A549 (cell line): ENCODE results near the gene GMDS. TPM values are rescaled to one million over a fixed set of nuclear protein-coding genes. Genes with fewer than 3 reads are reported as not detected.

ENCODE experiments used
- ATAC-seq, 2 experiments: fragments of 200-7000 bp in 1 of 2; fragments of >200 bp in 1 of 2; cut with Nextera tagmentation in 1 of 2; cut with Tn5 transposase in 1 of 2; 3 replicates each; pipeline versions ENCODE4 v1.8.0 to v1.9.1; 2018 to 2020; ENCODE audit warnings: mild to moderate bottlenecking in 1 of 2, moderate library complexity in 1 of 2
- CTCF ChIA-PET: fragments of 300-600 bp; sonication (Branson Sonifier 250); formaldehyde crosslinking; extraction: SDS; loops from one replicate; lab custom pipeline; 2021; ENCODE audit warnings: antibody characterized with exemption, inconsistent platforms; lab: Yijun Ruan, JAX
- POLR2A ChIA-PET: fragments of 350-600 bp; formaldehyde crosslinking; extraction: SDS; loops from one replicate; lab custom pipeline; 2021; ENCODE audit warnings: antibody characterized with exemption, inconsistent platforms; lab: Yijun Ruan, JAX
- DNase-seq, 2 experiments: peaks; one replicate each; pipeline versions ENCODE4 v3.0.0 to v3.0.0-alpha.2; 2011 to 2016; ENCODE audit warnings: low read depth in 1 of 2, low spot score in 1 of 2
- FAIRE-seq: peaks from 2 replicates; lab custom pipeline; 2011; peaks lifted over from hg19 to GRCh38; lab: Jason Lieb, UNC
- H3K27ac ChIP-seq, 2 experiments: fragments of >200 bp; sonication (Bioruptor Twin); formaldehyde crosslinking; 3 replicates each; pipeline ENCODE4 v1.5.1; 2016 to 2017
- H3K4me1 ChIP-seq: fragments of >200 bp; sonication (Bioruptor Twin); formaldehyde crosslinking; 3 replicates; pipeline ENCODE4 v1.6.1; 2016
- H3K4me2 ChIP-seq: fragments of >200 bp; sonication (Bioruptor Twin); formaldehyde crosslinking; 3 replicates; pipeline ENCODE4 v1.6.1; 2016
- H3K4me3 ChIP-seq: fragments of >200 bp; sonication (Bioruptor Twin); formaldehyde crosslinking; 3 replicates; pipeline ENCODE4 v1.5.1; 2016
- H3K9me3 ChIP-seq: fragments of >200 bp; sonication (Bioruptor Twin); formaldehyde crosslinking; 3 replicates; pipeline ENCODE4 v1.6.1; 2016
- CBX8 ChIP-seq: fragments of 200-600 bp; sonication (generic); IDR thresholded peaks from 2 replicates; pipeline ENCODE4 v1.6.1; 2016
- CEBPB ChIP-seq, 2 experiments: fragments of >200 bp in 1 of 2; sonication (Bioruptor Twin) in 1 of 2; formaldehyde crosslinking in 1 of 2; IDR thresholded peaks; 2 replicates each; pipeline ENCODE4 v1.6.1; 2012 to 2016
- CHD2 ChIP-seq: fragments of 150-350 bp; IDR thresholded peaks from 2 replicates; pipeline ENCODE4 v1.6.1; 2014; ENCODE audit warnings: low read length; ENCODE audit not compliant: partially characterized antibody
- FOSB ChIP-seq: fragments of 250-450 bp; sonication (Bioruptor Pico); IDR thresholded peaks from 2 replicates; pipeline ENCODE4 v1.5.0; 2020; ENCODE audit warnings: mild to moderate bottlenecking, moderate library complexity
- FOXS1 ChIP-seq: fragments of 250-450 bp; sonication (Bioruptor Pico); IDR thresholded peaks from 2 replicates; pipeline ENCODE4 v1.5.0; 2020; ENCODE audit warnings: mild to moderate bottlenecking, moderate library complexity
- HEYL ChIP-seq: fragments of 250-450 bp; sonication (Bioruptor Pico); IDR thresholded peaks from 2 replicates; pipeline ENCODE4 v1.8.0; 2021; ENCODE audit warnings: mild to moderate bottlenecking, moderate library complexity
- HOXB5 ChIP-seq: fragments of 250-450 bp; sonication (Bioruptor Pico); IDR thresholded peaks from 2 replicates; pipeline ENCODE4 v1.5.0; 2020; ENCODE audit warnings: mild to moderate bottlenecking, moderate library complexity
- JUN ChIP-seq, 2 experiments: fragments of >200 bp; sonication (Bioruptor Twin); formaldehyde crosslinking; IDR thresholded peaks; 2 replicates in 1 of 2; 3 replicates in 1 of 2; pipeline ENCODE4 v1.6.1; 2016 to 2017
- KDM1A ChIP-seq: fragments of 200-600 bp; sonication (generic); IDR thresholded peaks from 2 replicates; pipeline ENCODE4 v1.6.1; 2016; ENCODE audit warnings: low read depth, mild to moderate bottlenecking
- KDM5A ChIP-seq: fragments of 200-600 bp; sonication (generic); IDR thresholded peaks from 2 replicates; pipeline ENCODE4 v1.6.1; 2016; ENCODE audit warnings: antibody characterized with exemption, mild to moderate bottlenecking
- MAZ ChIP-seq: fragments of 150-350 bp; IDR thresholded peaks from 2 replicates; pipeline ENCODE4 v1.6.1; 2014; ENCODE audit warnings: antibody characterized with exemption, low read depth, low read length, borderline replicate concordance
- MYC ChIP-seq: IDR thresholded peaks from 2 replicates; pipeline ENCODE4 v1.6.1; 2012; ENCODE audit warnings: mild to moderate bottlenecking, inconsistent platforms, low read length, improper control_type of control experiment, borderline replicate concordance
- NPAS2 ChIP-seq: fragments of 250-450 bp; sonication (Bioruptor Pico); IDR thresholded peaks from 2 replicates; pipeline ENCODE4 v1.8.0; 2022; ENCODE audit warnings: mild to moderate bottlenecking, moderate library complexity, borderline replicate concordance
- NR3C1 ChIP-seq: fragments of >200 bp; sonication (Bioruptor Twin); formaldehyde crosslinking; IDR thresholded peaks from 3 replicates; pipeline ENCODE4 v1.6.1; 2017
- POLR2A ChIP-seq: IDR thresholded peaks from 2 replicates; pipeline ENCODE4 v1.6.1; 2012; ENCODE audit warnings: mild to moderate bottlenecking, low read length
- TFCP2L1 ChIP-seq: fragments of 250-450 bp; sonication (Bioruptor Pico); IDR thresholded peaks from 2 replicates; pipeline ENCODE4 v1.5.0; 2021; ENCODE audit warnings: mild to moderate bottlenecking
- ZFP36 ChIP-seq: fragments of 450-650 bp; IDR thresholded peaks from 2 replicates; pipeline ENCODE4 v1.6.1; 2014; ENCODE audit warnings: borderline replicate concordance; ENCODE audit not compliant: partially characterized antibody
- ZSCAN20 ChIP-seq: fragments of 250-450 bp; sonication (Bioruptor Pico); IDR thresholded peaks from 2 replicates; pipeline ENCODE4 v1.8.0; 2022; ENCODE audit warnings: mild to moderate bottlenecking, moderate library complexity
- WGBS: methylation state at CpG from one replicate; pipeline ENCODE4 v1.1.6; 2017; ENCODE audit errors: missing lambda C conversion rate; 5-methylcytosine and 5-hydroxymethylcytosine counted together
- polyA plus RNA-seq, 4 experiments: library from polyadenylated mRNA; depleted of rRNA in 3 of 4; stranded (reverse); fragments of >200 nt; fragmentation: RNase III in 1 of 4; extraction: RNeasy Plus Mini Kit Qiagen cat#74134 plus additional on column Dnase treatment in 1 of 4; gene quantifications; 2 replicates in 3 of 4; 3 replicates in 1 of 4; pipeline ENCODE4 v1.2.3, GENCODE V29; 2011 to 2017
- TF ChIP-seq, protein P1 (sequence below): fragments of >200 bp; sonication (Bioruptor Twin); formaldehyde crosslinking; IDR thresholded peaks from 3 replicates; pipeline ENCODE4 v1.6.1; 2016
- TF ChIP-seq, protein P2 (sequence below): fragments of 450-650 bp; IDR thresholded peaks from 2 replicates; pipeline ENCODE4 v1.6.1; 2014; ENCODE audit warnings: antibody characterized with exemption

GMDS gene
- polyA plus RNA-seq, 2 of the 4 experiments (the other 2 are of a cell fraction), result 9.9 to 12.4 TPM

GRCh38 chr6:2081155-2082138, 164.0 kb downstream of the GMDS start:
- Histone ChIP-seq H3K4me1 (no peaks in the 10 kb centered on the region), H3K4me3 (no peak overlapping the region), H3K9me3 (no peaks in the 10 kb centered on the region), H3K27ac (no peak overlapping the region), H3K4me2 (no peak overlapping the region)
- TF ChIP-seq MYC, result no peak
- TF ChIP-seq ZSCAN20, result no peak
- TF ChIP-seq CEBPB (IDR thresholded peaks at IDR 0.05), result no peak
- TF ChIP-seq ZFP36, result no peak
- TF ChIP-seq, protein P1, sequence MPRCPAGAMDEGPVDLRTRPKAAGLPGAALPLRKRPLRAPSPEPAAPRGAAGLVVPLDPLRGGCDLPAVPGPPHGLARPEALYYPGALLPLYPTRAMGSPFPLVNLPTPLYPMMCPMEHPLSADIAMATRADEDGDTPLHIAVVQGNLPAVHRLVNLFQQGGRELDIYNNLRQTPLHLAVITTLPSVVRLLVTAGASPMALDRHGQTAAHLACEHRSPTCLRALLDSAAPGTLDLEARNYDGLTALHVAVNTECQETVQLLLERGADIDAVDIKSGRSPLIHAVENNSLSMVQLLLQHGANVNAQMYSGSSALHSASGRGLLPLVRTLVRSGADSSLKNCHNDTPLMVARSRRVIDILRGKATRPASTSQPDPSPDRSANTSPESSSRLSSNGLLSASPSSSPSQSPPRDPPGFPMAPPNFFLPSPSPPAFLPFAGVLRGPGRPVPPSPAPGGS, result no peak
- no peak for TF ChIP-seq JUN (IDR thresholded peaks at IDR 0.05)
- TF ChIP-seq HOXB5, result no peak
- no peak for TF ChIP-seq MAZ
- no peak for TF ChIP-seq POLR2A
- ATAC-seq (no peak), DNase-seq (no peak), FAIRE-seq (no peak)
- ChIA-PET CTCF (no interaction called here), POLR2A (no interaction called here)
- 84% methylated on average over 9 of the region's 9 CpGs for WGBS

DNA sequence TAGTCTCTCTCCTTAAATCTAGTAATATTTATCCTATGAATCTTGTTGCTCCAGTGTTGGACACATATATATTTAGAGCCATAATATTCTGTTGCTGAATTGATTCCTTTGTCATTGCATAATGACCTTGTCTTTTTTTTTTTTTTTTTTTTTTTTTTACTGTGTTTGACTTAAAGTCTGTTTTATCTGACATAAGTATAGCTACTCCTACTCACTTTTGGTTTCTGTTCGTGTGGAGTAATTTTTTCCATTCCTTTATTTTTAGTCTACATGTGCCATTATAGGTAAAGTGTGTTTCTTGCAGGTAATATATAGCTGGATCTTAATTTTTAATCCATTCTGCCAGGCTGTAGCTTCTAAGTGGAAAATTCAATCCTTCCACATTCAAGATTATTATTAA, 166.5 kb downstream of the GMDS start:
- H3K9me3 ChIP-seq, result no peaks in the 10 kb centered on the region
- H3K4me2 ChIP-seq, result no peak overlapping the region
- no peak for ATAC-seq
- H3K27ac ChIP-seq, result no peak overlapping the region
- H3K4me1 ChIP-seq, result no peaks in the 10 kb centered on the region
- FAIRE-seq, result no peak
- no peak overlapping the region for H3K4me3 ChIP-seq
- no peak for DNase-seq
- no peak for TF ChIP-seq KDM1A
- no peak for TF ChIP-seq TFCP2L1 (CRISPR knock-in tag)
- TF ChIP-seq NPAS2, result no peak
- TF ChIP-seq CEBPB (IDR thresholded peaks at IDR 0.05), result no peak
- TF ChIP-seq JUN (IDR thresholded peaks at IDR 0.05), result no peak
- CTCF ChIA-PET, result no interaction called here
- POLR2A ChIA-PET, result no interaction called here
- 26% methylated on average over 1 of the region's 1 CpG for WGBS

DNA sequence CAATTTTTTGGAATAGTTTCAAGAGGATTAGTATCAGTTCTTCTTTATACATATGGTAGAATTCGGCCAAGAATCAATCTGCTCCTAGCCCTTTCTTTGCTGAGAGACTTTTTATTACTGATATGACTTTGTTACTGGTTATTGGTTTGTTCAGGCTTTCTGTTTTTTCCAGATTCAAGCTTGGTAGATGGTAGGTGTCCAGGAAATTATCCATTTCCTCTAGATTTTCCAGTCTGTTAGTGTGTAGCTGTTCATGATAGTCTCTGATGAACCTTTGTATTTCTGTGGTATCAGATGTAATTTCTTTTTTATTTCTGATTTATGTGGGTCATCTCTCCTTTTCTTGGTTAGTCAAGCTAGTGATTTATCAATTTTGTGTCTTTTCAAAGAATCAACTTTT, 167.6 kb downstream of the GMDS start:
- Histone ChIP-seq H3K4me3 (no peak overlapping the region), H3K27ac (no peak overlapping the region), H3K4me1 (no peaks in the 10 kb centered on the region), H3K9me3 (no peaks in the 10 kb centered on the region), H3K4me2 (no peak overlapping the region)
- DNase-seq, result no peak
- POLR2A ChIA-PET, result no interaction called here
- CTCF ChIA-PET, result no interaction called here
- no peak for TF ChIP-seq HEYL (CRISPR knock-in tag)
- no peak for TF ChIP-seq FOSB (CRISPR knock-in tag)
- TF ChIP-seq FOXS1, result no peak
- TF ChIP-seq MAZ, result no peak
- TF ChIP-seq CBX8, result no peak
- TF ChIP-seq KDM5A, result no peak
- TF ChIP-seq CHD2, result no peak
- TF ChIP-seq NR3C1, result no peak
- no peak for FAIRE-seq
- 50% methylated on average over 1 of the region's 1 CpG for WGBS
- ATAC-seq, result no peak

DNA sequence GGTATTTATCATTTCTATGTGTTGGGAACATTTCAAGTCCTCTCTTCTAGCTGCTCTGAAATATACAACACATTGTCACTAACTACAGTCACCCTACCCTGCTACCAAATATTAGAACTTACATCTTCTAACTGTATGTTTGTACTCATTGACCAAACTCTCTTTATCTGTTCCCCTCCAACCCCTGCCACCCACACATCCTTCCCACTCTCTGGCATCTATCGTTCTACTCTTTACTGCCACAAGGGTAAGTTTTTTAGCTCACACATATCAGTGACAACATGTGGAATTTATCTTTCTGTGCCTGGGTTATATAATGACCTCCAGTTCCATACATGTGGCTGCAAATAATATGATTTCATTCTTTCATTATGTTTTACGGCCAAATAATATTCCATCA, 171.9 kb downstream of the GMDS start:
- no peak overlapping the region for H3K27ac ChIP-seq
- CTCF ChIA-PET, result no interaction called here
- TF ChIP-seq, protein P2, sequence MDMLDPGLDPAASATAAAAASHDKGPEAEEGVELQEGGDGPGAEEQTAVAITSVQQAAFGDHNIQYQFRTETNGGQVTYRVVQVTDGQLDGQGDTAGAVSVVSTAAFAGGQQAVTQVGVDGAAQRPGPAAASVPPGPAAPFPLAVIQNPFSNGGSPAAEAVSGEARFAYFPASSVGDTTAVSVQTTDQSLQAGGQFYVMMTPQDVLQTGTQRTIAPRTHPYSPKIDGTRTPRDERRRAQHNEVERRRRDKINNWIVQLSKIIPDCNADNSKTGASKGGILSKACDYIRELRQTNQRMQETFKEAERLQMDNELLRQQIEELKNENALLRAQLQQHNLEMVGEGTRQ, result no peak
- no peak for TF ChIP-seq CHD2
- H3K9me3 ChIP-seq, result no peaks in the 10 kb centered on the region
- FAIRE-seq (no peak), DNase-seq (no peak), ATAC-seq (no peak)
- H3K4me2 ChIP-seq, result no peak overlapping the region
- POLR2A ChIA-PET, result no interaction called here
- no peak overlapping the region for H3K4me3 ChIP-seq
- WGBS, result 83% methylated on average over 2 of the region's 2 CpGs
- H3K4me1 ChIP-seq, result no peaks in the 10 kb centered on the region
